MCF 10A (cell line): Measurements from ENCODE around the gene KLHDC7B. TPM values are rescaled to one million over a fixed set of nuclear protein-coding genes. Genes with fewer than 3 reads are reported as not detected.

Experiments
- Bru-seq: library from RNA; stranded (reverse); fragments of 400-500 nt; gene quantifications from one replicate; lab custom pipeline; 2021; lab: Mats Ljungman, UMichigan
- BruChase-seq, 2 experiments: library from RNA; stranded (reverse); fragments of 400-500 nt; gene quantifications; one replicate each; lab custom pipeline; 2021; lab: Mats Ljungman, UMichigan
- BruUV-seq: library from RNA; stranded (reverse); fragments of 400-500 nt; replicated peaks from 2 replicates; lab custom pipeline; 2021; lab: Mats Ljungman, UMichigan
- CTCF ChIA-PET: fragments of 300-600 bp; sonication (Branson Sonifier 250); formaldehyde crosslinking; extraction: SDS; loops from one replicate; lab custom pipeline; 2021; ENCODE audit warnings: antibody characterized with exemption, inconsistent platforms; lab: Yijun Ruan, JAX
- POLR2A ChIA-PET: fragments of 300-600, 350-650 bp; sonication (Branson Sonifier 250); formaldehyde crosslinking; extraction: SDS; loops from one replicate; lab custom pipeline; 2020; ENCODE audit warnings: antibody characterized with exemption, inconsistent platforms; lab: Yijun Ruan, JAX
- DNase-seq: peaks from one replicate; pipeline ENCODE4 v3.0.0-alpha.2; 2018; ENCODE audit not compliant: unreplicated experiment
- H3K27ac Mint-ChIP-seq: one replicate; pipeline ENCODE4 v1.8.0; 2022; ENCODE audit warnings: mild to moderate bottlenecking, low read depth, mixed read lengths; ENCODE audit not compliant: unreplicated experiment
- H3K27me3 Mint-ChIP-seq: one replicate; pipeline ENCODE4 v1.8.0; 2022; ENCODE audit warnings: mixed read lengths; ENCODE audit not compliant: insufficient read depth, unreplicated experiment
- H3K36me3 Mint-ChIP-seq: one replicate; pipeline ENCODE4 v1.8.0; 2022; ENCODE audit warnings: mild to moderate bottlenecking, moderate library complexity, mixed read lengths; ENCODE audit not compliant: insufficient read depth, unreplicated experiment
- H3K4me1 Mint-ChIP-seq: one replicate; pipeline ENCODE4 v1.8.0; 2022; ENCODE audit warnings: mixed read lengths; ENCODE audit not compliant: insufficient read depth, unreplicated experiment
- H3K4me3 Mint-ChIP-seq: one replicate; pipeline ENCODE4 v1.8.0; 2022; ENCODE audit warnings: mild to moderate bottlenecking, moderate library complexity, mixed read lengths; ENCODE audit not compliant: unreplicated experiment
- H3K9me3 Mint-ChIP-seq: one replicate; pipeline ENCODE4 v1.8.0; 2022; ENCODE audit warnings: mixed read lengths; ENCODE audit not compliant: unreplicated experiment
- CTCF ChIP-seq: fragments of 200-600 bp; IDR thresholded peaks from one replicate; pipeline ENCODE4 v1.8.0; 2022; ENCODE audit warnings: antibody characterized with exemption, mild to moderate bottlenecking; ENCODE audit not compliant: unreplicated experiment
- intact Hi-C: fragments of 100-400 bp; cut with micrococcal nuclease; formaldehyde crosslinking; loops from 2 replicates; pipeline ENCODE4 v1.14.1; 2022
- long read RNA-seq: library from polyadenylated mRNA; stranded (forward); transcript quantifications from one replicate; pipeline ENCODE4 v2.0.0, GENCODE V29; 2022
- total RNA-seq: library from RNA; stranded (reverse); gene quantifications from 2 replicates; pipeline ENCODE4 v1.2.3, GENCODE V29; 2022

Gene KLHDC7B
- total RNA-seq (0.98 and 4.1 TPM in 2 replicates), Bru-seq, nascent RNA (percentile 38 among the genes with signal in this experiment), BruChase-seq, experiment 1, labeled RNA remaining after a 6-hour chase (percentile 60 among the genes with signal in this experiment), BruChase-seq, experiment 2, labeled RNA remaining after a 2-hour chase (percentile 47 among the genes with signal in this experiment)
- long read RNA-seq, full-length matches to known transcripts: 2 of 2 reads
- long read RNA-seq, partial matches to known transcripts: 0 of 2 reads
- long read RNA-seq, other reads (novel, unspliced or antisense): 0 of 2 reads

GRCh38 chr22:50545522-50546325 is at the start of gene KLHDC7B:
Gene KLHDC7B, plus strand, starts transcription at chr22:50545899. Its CDS starts 345 bp downstream, at chr22:50546244.
- CTCF ChIA-PET: interaction anchor here (0.6 to 1.3 kb wide), 4 partner anchors 14 to 294 kb away, joined by 3 to 5 read pairs (median 4); no protein-coding TSS in a partner anchor
- DNase-seq: no peak
- TF ChIP-seq CTCF: no peak
- no peaks in the 10 kb centered on the region for H3K27me3 Mint-ChIP-seq
- H3K36me3 Mint-ChIP-seq: no peaks in the 10 kb centered on the region
- peak within 1 kb of the TSS; percentile 28 for H3K27ac Mint-ChIP-seq
- POLR2A ChIA-PET: interaction anchor here (0.6 to 2.1 kb wide), 9 partner anchors 14 to 93 kb away, joined by 3 to 13 read pairs (median 6); partner anchors contain the start of genes SCO2, SYCE3 and TYMP
- no peaks in the 10 kb centered on the region for H3K9me3 Mint-ChIP-seq
- no TSS peak for BruUV-seq
- peaks cover 28% of the 10 kb centered on the region for H3K4me1 Mint-ChIP-seq
- H3K4me3 Mint-ChIP-seq: peak within 1 kb of the TSS; percentile 36
- intact Hi-C loops: no loop called here

GRCh38 chr22:50497093-50497492 is 48.6 kb upstream of the KLHDC7B start:
- no peak for DNase-seq
- Mint-ChIP-seq H3K27ac (no peak overlapping the region), H3K4me1 (peaks cover 7% of the 10 kb centered on the region), H3K9me3 (no peaks in the 10 kb centered on the region), H3K4me3 (no peak overlapping the region), H3K27me3 (no peaks in the 10 kb centered on the region), H3K36me3 (no peaks in the 10 kb centered on the region)
- BruUV-seq: no TSS peak
- no peak for TF ChIP-seq CTCF
- POLR2A ChIA-PET: interaction anchor here (1.2 kb wide), 1 partner anchor 125 kb away, joined by 3 read pairs; no protein-coding TSS in a partner anchor
- CTCF ChIA-PET: interaction anchor here (0.6 to 2.4 kb wide), 16 partner anchors 9 to 348 kb away, joined by 3 to 8 read pairs (median 4); partner anchors contain the start of genes HDAC10 and SCO2
- intact Hi-C loops: loop anchor here (5.0 to 10.0 kb wide), 2 partner anchors 245 to 352 kb away; partner anchors contain the start of gene HDAC10

GRCh38 chr22:50498322-50498890 is 47.3 kb upstream of the KLHDC7B start:
- CTCF ChIA-PET: interaction anchor here (0.6 to 2.4 kb wide), 24 partner anchors 8 to 416 kb away, joined by 3 to 8 read pairs (median 4); partner anchors contain the start of genes HDAC10, SCO2 and SYCE3
- intact Hi-C loops: loop anchor here (1.0 to 10.0 kb wide), 4 partner anchors 14 to 354 kb away; partner anchors contain the start of gene HDAC10
- Mint-ChIP-seq H3K27ac (no peak overlapping the region), H3K27me3 (no peaks in the 10 kb centered on the region), H3K4me1 (peaks cover 7% of the 10 kb centered on the region), H3K9me3 (no peaks in the 10 kb centered on the region), H3K36me3 (no peaks in the 10 kb centered on the region), H3K4me3 (no peak overlapping the region)
- POLR2A ChIA-PET: interaction anchor here (0.7 to 1.2 kb wide), 6 partner anchors 8 to 276 kb away, joined by 3 to 5 read pairs (median 4); partner anchors contain the start of genes LMF2, NCAPH2 and SCO2
- peak; percentile 64 for TF ChIP-seq CTCF
- DNase-seq: peak; percentile 84
- no TSS peak for BruUV-seq
